ENCODE results near the gene COL9A3.

GRCh38 chr20:62778601-62779416 is 38.0 kb upstream of the COL9A3 start:
- TF ChIP-seq CTCF (conservative IDR thresholded peaks at IDR 0.05) (no peak), EZH2 (IDR thresholded peaks at IDR 0.05; ENCODE audit: low read depth) (no peak)

Measured in PC-9 (cell line).